B cell (primary cell): ENCODE measurements around the gene BCAR1. TPM values are rescaled to one million over a fixed set of nuclear protein-coding genes. Genes with fewer than 3 reads are reported as not detected.

ENCODE experiments used
- ATAC-seq: fragments of 200-7000 bp; cut with Tn5 transposase; one replicate; pipeline ENCODE4 v1.10.0; 2021; ENCODE audit warnings: low read depth, mild to moderate bottlenecking, moderate number of reproducible peaks, moderate library complexity
- CTCF ChIA-PET: fragments of 350-600 bp; sonication (Branson Sonifier 250); formaldehyde crosslinking; loops from one replicate; lab custom pipeline; 2021; ENCODE audit warnings: antibody characterized with exemption, inconsistent platforms; lab: Charles Lee
- POLR2A ChIA-PET: fragments of 350-600 bp; sonication (Branson Sonifier 250); formaldehyde crosslinking; loops from one replicate; lab custom pipeline; 2021; ENCODE audit warnings: antibody characterized with exemption; lab: Charles Lee
- DNase-seq: peaks from one replicate; pipeline ENCODE4 v3.0.0; 2013
- H2AFZ ChIP-seq: 2 replicates; pipeline ENCODE4 v1.6.1; 2012; ENCODE audit warnings: mild to moderate bottlenecking, low read depth, low read length; ENCODE audit not compliant: insufficient read depth, poor library complexity, severe bottlenecking
- H3K27ac ChIP-seq, 2 donors: 1 replicate in 1 of 2; 2 replicates in 1 of 2; pipeline ENCODE4 v1.5.1; 2012 to 2013; ENCODE audit warnings: low read length in 2 of 2, mild to moderate bottlenecking in 2 of 2, moderate library complexity in 1 of 2
- H3K27me3 ChIP-seq, 4 experiments: fragments of 200-600 bp in 1 of 4; sonication (generic) in 1 of 4; replicated peaks in 1 of 4; 1 replicate in 2 of 4; 2 replicates in 2 of 4; pipeline versions ENCODE4 v1.6.1 to v1.7.0; 2013 to 2016; ENCODE audit warnings: low read length in 3 of 4, mild to moderate bottlenecking in 2 of 4, mixed read lengths in 1 of 4, moderate library complexity in 1 of 4; ENCODE audit not compliant: insufficient read depth in 4 of 4, control insufficient read depth in 3 of 4; ENCODE audit errors: control extremely low read depth in 1 of 4
- H3K36me3 ChIP-seq, 2 experiments: replicated peaks in 1 of 2; 1 replicate in 1 of 2; 2 replicates in 1 of 2; pipeline versions ENCODE4 v1.6.1 to v1.7.1; 2013; ENCODE audit warnings: low read length in 1 of 2; ENCODE audit not compliant: insufficient read depth in 2 of 2, control insufficient read depth in 1 of 2; ENCODE audit errors: control extremely low read depth in 1 of 2, extremely low read depth in 1 of 2
- H3K4me1 ChIP-seq, 2 donors: fragments of 200-600 bp in 1 of 2; sonication (generic) in 1 of 2; 1 replicate in 1 of 2; 2 replicates in 1 of 2; pipeline versions ENCODE4 v1.5.1 to v1.6.1; 2013 to 2017; ENCODE audit warnings: low read length in 2 of 2; ENCODE audit not compliant: control insufficient read depth in 2 of 2, insufficient read depth in 2 of 2
- H3K4me2 ChIP-seq: replicated peaks from 2 replicates; pipeline ENCODE3; 2012; ENCODE audit warnings: mild to moderate bottlenecking, low read depth, low read length; ENCODE audit not compliant: poor library complexity, severe bottlenecking
- H3K4me3 ChIP-seq, 5 experiments: fragments of 200-600 bp in 1 of 5; sonication (generic) in 1 of 5; 1 replicate in 3 of 5; 2 replicates in 2 of 5; pipeline versions ENCODE4 v1.5.1 to v1.7.0; 2011 to 2016; ENCODE audit warnings: low read length in 4 of 5, mild to moderate bottlenecking in 4 of 5, low read depth in 2 of 5, control low read depth in 1 of 5, moderate library complexity in 1 of 5; ENCODE audit not compliant: insufficient read depth in 1 of 5; ENCODE audit errors: control extremely low read depth in 1 of 5, extremely low read depth in 1 of 5
- H3K79me2 ChIP-seq: fragments of 200-600 bp; sonication (generic); one replicate; pipeline ENCODE4 v1.6.0; 2016; ENCODE audit warnings: low read length; ENCODE audit not compliant: control insufficient read depth, insufficient read depth
- H3K9ac ChIP-seq: fragments of 200-600 bp; sonication (generic); 2 replicates; pipeline ENCODE4 v1.6.1; 2017; ENCODE audit warnings: mild to moderate bottlenecking, low read length, moderate library complexity
- H3K9me3 ChIP-seq, 3 donors: one replicate each; pipeline versions ENCODE4 v1.6.1 to v1.7.1; 2013; ENCODE audit warnings: low read length in 2 of 3; ENCODE audit not compliant: control insufficient read depth in 2 of 3, insufficient read depth in 1 of 3; ENCODE audit errors: control extremely low read depth in 1 of 3
- H4K20me1 ChIP-seq: 2 replicates; pipeline ENCODE4 v1.6.0; 2012; ENCODE audit warnings: mild to moderate bottlenecking, low read length; ENCODE audit not compliant: insufficient read depth, control insufficient read depth, poor library complexity, severe bottlenecking
- H3K27ac Mint-ChIP-seq: one replicate; pipeline ENCODE4 v1.8.0; 2021; ENCODE audit warnings: mixed read lengths
- H3K27me3 Mint-ChIP-seq: one replicate; pipeline ENCODE4 v1.8.0; 2021; ENCODE audit warnings: mixed read lengths
- H3K4me1 Mint-ChIP-seq: one replicate; pipeline ENCODE4 v1.8.0; 2021; ENCODE audit warnings: mixed read lengths
- H3K4me3 Mint-ChIP-seq: one replicate; pipeline ENCODE4 v1.8.0; 2021; ENCODE audit warnings: mixed read lengths
- H3K9me3 Mint-ChIP-seq: one replicate; pipeline ENCODE4 v1.8.0; 2022; ENCODE audit warnings: mixed read lengths; ENCODE audit not compliant: insufficient read depth
- CTCF ChIP-seq: fragments of 200-600 bp; IDR thresholded peaks from one replicate; pipeline ENCODE4 v1.8.0; 2022; ENCODE audit warnings: antibody characterized with exemption, mild to moderate bottlenecking
- EZH2 ChIP-seq: IDR thresholded peaks from 2 replicates; pipeline ENCODE4 v1.6.1; 2012; ENCODE audit warnings: borderline replicate concordance, low read depth, mild to moderate bottlenecking, moderate library complexity, low read length; ENCODE audit not compliant: insufficient read depth, poor library complexity, severe bottlenecking
- WGBS: methylation state at CpG from one replicate; pipeline ENCODE4 v1.1.5; 2013; ENCODE audit warnings: missing lambda C conversion rate; ENCODE audit not compliant: insufficient coverage; 5-methylcytosine and 5-hydroxymethylcytosine counted together
- intact Hi-C: fragments of 100-400 bp; cut with micrococcal nuclease; formaldehyde crosslinking; loops from one replicate; pipeline ENCODE4 v1.10.0; 2022
- polyA plus RNA-seq: library from polyadenylated mRNA; depleted of rRNA; stranded (reverse); fragments of >200 nt; gene quantifications from 2 replicates; pipeline ENCODE4 v1.2.3, GENCODE V29; 2012
- total RNA-seq, 2 donors: library from RNA; stranded (reverse); fragments of 120-200 nt in 1 of 2; gene quantifications; 1 replicate in 1 of 2; 2 replicates in 1 of 2; pipeline versions ENCODE4 v1.2.3 to v1.2.4, GENCODE V29; 2013 to 2022

Gene BCAR1
- total and polyA plus RNA-seq, 2 donors (not counting 1 experiment from before 2014, with no cell fraction given): not detected

DNA sequence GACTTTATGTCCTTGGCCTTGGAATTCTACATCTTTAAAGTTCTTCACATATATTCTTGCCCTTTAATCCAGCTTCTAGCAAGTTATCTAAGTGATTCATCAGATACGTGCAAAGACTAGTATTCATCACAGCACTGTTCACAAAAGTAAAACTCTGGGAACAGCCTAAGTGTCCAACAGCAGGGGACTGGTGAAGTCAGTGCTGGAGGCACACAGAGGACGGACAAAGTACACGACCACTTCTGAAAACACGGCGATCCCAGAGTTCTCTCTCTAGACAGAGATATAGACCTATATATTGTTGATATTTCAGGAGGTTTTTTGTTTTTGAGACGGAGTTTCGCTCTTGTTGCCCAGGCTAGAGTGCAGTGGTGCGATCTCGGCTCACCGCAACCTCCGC lies 19.9 kb downstream of the BCAR1 start:
- POLR2A ChIA-PET: no interaction called here
- Histone ChIP-seq H3K9ac (no peak overlapping the region), H3K27ac (no peak overlapping the region), H2AFZ (no peak overlapping the region), H3K27me3 (peaks cover 0 to 84% (median 18%) of the 10 kb centered on the region in 4 experiments), H3K9me3 (peaks cover 0 to 33% (median 0%) of the 10 kb centered on the region in 3 donors), H3K79me2 (no peaks in the 10 kb centered on the region), H3K4me2 (no peak overlapping the region), H3K4me3 (no peak overlapping the region), H4K20me1 (no peaks in the 10 kb centered on the region), H3K4me1 (peaks cover 0 to 7% of the 10 kb centered on the region in 2 donors), H3K36me3 (no peaks in the 10 kb centered on the region)
- Mint-ChIP-seq H3K9me3 (no peaks in the 10 kb centered on the region), H3K27ac (no peak overlapping the region), H3K4me3 (no peak overlapping the region), H3K27me3 (peaks cover 45% of the 10 kb centered on the region), H3K4me1 (peaks cover 2% of the 10 kb centered on the region)
- CTCF ChIA-PET: interaction anchor here (0.7 to 7.1 kb wide), 4 partner anchors 41 to 1014 kb away, joined by 3 to 109 read pairs (median 4); no protein-coding TSS in a partner anchor
- 92% methylated on average over 2 of the region's 11 CpGs for WGBS
- ATAC-seq (no peak), DNase-seq (no peak)
- intact Hi-C loops: loop anchor here (5.0 kb wide), 1 partner anchor 34 kb away; no protein-coding TSS in a partner anchor
- TF ChIP-seq EZH2: no peak
- TF ChIP-seq CTCF: no peak

DNA sequence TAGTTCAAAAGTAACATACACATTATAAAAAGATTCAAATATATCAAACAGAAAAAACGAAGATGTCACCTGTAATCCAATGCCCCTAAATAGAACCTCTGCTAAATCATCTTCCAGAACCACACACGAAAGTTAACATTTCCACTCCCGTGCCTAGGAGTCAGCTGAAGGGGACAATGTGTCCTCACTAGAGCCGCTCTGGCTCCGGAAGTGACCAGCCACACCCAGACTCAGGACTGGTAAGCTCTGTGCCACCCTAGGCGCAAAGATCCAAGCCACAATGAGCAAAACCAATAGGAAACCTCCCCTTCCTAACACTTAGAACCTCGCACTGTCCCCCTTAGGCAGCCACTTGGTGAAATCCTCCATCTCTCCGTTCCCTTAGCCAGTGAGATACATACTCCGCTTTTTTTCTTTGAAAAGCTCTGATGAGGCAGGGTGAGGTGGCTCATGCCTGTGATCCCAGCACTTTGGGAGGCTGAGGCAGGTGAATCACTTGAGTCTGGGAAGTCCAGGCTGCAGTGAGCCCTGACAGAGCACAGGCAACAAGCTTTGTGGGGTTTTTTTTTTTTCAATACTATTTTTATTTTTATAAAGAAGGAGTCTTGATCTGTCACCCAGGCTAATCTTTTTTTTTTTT lies 20.8 kb downstream of the BCAR1 start:
- no peak overlapping the region for H3K27ac ChIP-seq
- WGBS: 85% methylated on average over 7 of the region's 9 CpGs
- Mint-ChIP-seq H3K4me1 (peaks cover 2% of the 10 kb centered on the region), H3K4me3 (no peak overlapping the region), H3K27me3 (peaks cover 37% of the 10 kb centered on the region), H3K9me3 (no peaks in the 10 kb centered on the region), H3K27ac (no peak overlapping the region)
- no peak overlapping the region for H3K4me2 ChIP-seq
- H3K36me3 ChIP-seq: no peaks in the 10 kb centered on the region
- POLR2A ChIA-PET: interaction anchor here (0.6 kb wide), 1 partner anchor 12 kb away, joined by 3 read pairs; the partner anchor contains the start of gene CTRB1
- CTCF ChIA-PET: interaction anchor here (0.7 to 1.5 kb wide), 6 partner anchors 40 to 1013 kb away, joined by 3 to 4 read pairs (median 4); no protein-coding TSS in a partner anchor
- no peaks in the 10 kb centered on the region for H4K20me1 ChIP-seq
- no peak overlapping the region for H2AFZ ChIP-seq
- TF ChIP-seq CTCF: no peak
- no peak for TF ChIP-seq EZH2
- no peak overlapping the region for H3K4me3 ChIP-seq
- peaks cover 0 to 7% of the 10 kb centered on the region in 2 donors for H3K4me1 ChIP-seq
- no peak overlapping the region for H3K9ac ChIP-seq
- peaks cover 0 to 27% (median 0%) of the 10 kb centered on the region in 3 donors for H3K9me3 ChIP-seq
- ATAC-seq: no peak
- intact Hi-C loops: loop anchor here (5.0 kb wide), 1 partner anchor 33 kb away; no protein-coding TSS in a partner anchor
- H3K79me2 ChIP-seq: no peaks in the 10 kb centered on the region
- no peak for DNase-seq
- H3K27me3 ChIP-seq: peaks cover 0 to 76% (median 18%) of the 10 kb centered on the region in 4 experiments
